Effector memory CD4-positive, alpha-beta T cell (primary cell): ENCODE results near the gene TEKT2.

Experiments used
- DNase-seq, 3 donors: peaks; one replicate each; pipeline ENCODE4 v3.0.0-alpha.2; 2020
- H3K27ac ChIP-seq: 2 replicates; pipeline ENCODE4 v1.7.0; 2013; ENCODE audit warnings: mild to moderate bottlenecking, low read length, moderate library complexity; ENCODE audit not compliant: insufficient read depth, poor library complexity, severe bottlenecking
- H3K27me3 ChIP-seq: replicated peaks from 2 replicates; pipeline ENCODE4 v1.7.0; 2013; ENCODE audit warnings: mild to moderate bottlenecking, low read length; ENCODE audit not compliant: insufficient read depth, control insufficient read depth, poor library complexity, severe bottlenecking
- H3K36me3 ChIP-seq: 2 replicates; pipeline ENCODE4 v1.7.0; 2013; ENCODE audit warnings: mild to moderate bottlenecking, low read length, moderate library complexity; ENCODE audit not compliant: control insufficient read depth, insufficient read depth
- H3K4me1 ChIP-seq: 2 replicates; pipeline ENCODE4 v1.7.0; 2013; ENCODE audit warnings: low read length, mild to moderate bottlenecking; ENCODE audit not compliant: control insufficient read depth, insufficient read depth, poor library complexity, severe bottlenecking
- H3K4me3 ChIP-seq: 2 replicates; pipeline ENCODE4 v1.7.0; 2013; ENCODE audit warnings: low read length, low read depth, mild to moderate bottlenecking; ENCODE audit not compliant: insufficient read depth, poor library complexity, severe bottlenecking
- H3K9me3 ChIP-seq: 2 replicates; pipeline ENCODE4 v1.7.0; 2013; ENCODE audit warnings: mild to moderate bottlenecking, low read length, moderate library complexity; ENCODE audit not compliant: control insufficient read depth
- total RNA-seq, 3 donors: gene quantifications; one replicate each; lab custom pipeline; 2026; lab: John Stamatoyannopoulos, UW

The TEKT2 gene
- total RNA-seq: 0 to 0.17 (median 0.09) reads per million in 3 donors

DNA sequence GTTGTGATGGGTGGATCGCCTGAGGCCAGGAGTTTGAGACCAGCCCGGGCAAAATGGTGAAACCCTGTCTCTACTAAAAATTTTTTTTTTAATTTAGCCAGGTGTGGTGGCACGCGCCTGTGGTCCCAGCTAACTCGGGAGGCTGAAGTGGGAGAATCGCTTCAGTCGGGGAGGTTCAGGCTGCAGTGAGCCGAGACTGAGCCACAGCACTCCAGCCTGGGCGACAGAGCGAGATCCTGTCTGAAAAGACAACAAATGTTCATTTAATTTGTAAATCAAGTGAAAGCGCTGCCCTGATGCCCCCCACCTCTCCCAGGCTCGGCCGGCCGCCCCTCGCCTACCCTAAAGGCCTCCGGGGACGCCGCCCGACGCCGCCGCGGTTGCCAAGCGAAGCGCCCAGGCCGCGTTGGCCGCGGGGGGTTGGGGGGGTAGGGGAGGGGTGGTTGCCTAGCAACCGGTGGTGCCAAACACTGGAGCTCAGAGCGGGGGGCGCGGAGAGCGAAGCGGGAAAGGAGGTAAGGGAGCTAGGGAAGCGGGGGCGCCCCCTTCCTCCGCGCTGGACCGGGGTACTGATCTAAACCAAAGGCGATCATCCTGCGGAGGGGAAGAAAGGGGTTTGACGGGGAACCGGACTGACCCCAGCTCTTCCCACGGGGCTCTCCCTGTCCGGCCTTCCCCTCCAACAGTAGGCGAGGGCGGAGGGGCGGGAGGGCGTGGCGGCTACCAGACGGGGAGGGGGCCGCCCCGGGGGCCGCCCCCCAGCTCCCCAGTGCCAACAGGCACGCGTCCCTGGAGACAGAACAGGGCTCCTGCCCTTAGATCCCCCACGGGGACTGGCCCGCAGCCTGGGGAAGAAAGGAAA, at the start of gene TEKT2:
Gene TEKT2, plus strand, starts transcription at position 460 of the 862 bp plus-strand sequence. CDS start 828 bp downstream, outside the sequence.
- no peak for DNase-seq
- H3K27me3 ChIP-seq: peaks cover 10% of the 10 kb centered on the region
- H3K27ac ChIP-seq: no peak within 1 kb of the TSS
- H3K36me3 ChIP-seq: no peaks in the 10 kb centered on the region
- no peak within 1 kb of the TSS for H3K4me3 ChIP-seq
- no peaks in the 10 kb centered on the region for H3K9me3 ChIP-seq
- H3K4me1 ChIP-seq: peaks cover 9% of the 10 kb centered on the region

DNA sequence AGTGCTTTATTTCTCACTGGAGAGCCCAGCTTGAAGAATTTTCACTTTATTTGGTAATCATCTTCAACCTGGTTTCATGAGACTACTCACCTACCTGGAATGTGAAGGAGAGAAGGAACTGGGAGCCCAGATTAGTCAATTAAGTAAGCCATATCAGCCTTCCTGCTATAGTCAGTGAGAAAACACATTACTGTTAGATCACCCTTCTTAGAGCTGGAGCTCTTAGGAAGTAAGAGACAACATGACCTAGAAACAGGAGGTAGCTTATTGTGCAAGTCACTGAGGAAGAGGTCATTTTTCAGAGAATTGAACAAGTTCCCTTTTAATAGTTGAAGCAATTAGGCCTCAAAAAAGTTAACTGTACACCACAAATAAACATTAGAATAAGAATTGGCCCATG, 49.2 kb upstream of the TEKT2 start:
- DNase-seq: no peak
- no peaks in the 10 kb centered on the region for H3K27me3 ChIP-seq
- H3K27ac ChIP-seq: no peak overlapping the region
- no peak overlapping the region for H3K4me3 ChIP-seq
- no peaks in the 10 kb centered on the region for H3K9me3 ChIP-seq
- no peaks in the 10 kb centered on the region for H3K4me1 ChIP-seq
- H3K36me3 ChIP-seq: peaks cover 21% of the 10 kb centered on the region

DNA sequence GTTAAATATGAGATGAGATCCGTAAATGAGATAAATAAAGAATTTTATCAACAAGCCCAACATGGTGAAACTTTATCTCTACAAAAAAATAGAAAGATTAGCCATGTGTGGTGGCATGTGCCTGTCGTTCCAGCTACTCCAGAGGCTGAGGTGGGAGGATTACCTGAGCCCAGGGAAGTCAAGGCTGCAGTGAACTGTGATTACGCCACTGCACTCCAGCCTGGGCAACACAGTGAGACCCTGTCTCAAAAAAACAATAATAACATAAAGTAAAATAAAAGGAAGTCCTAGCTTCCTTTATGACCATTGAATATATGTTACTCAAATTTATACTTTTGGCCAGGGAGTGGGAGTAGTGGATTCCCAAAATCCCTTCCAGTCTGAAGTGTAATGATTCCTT, 48.7 kb upstream of the TEKT2 start:
- no peaks in the 10 kb centered on the region for H3K4me1 ChIP-seq
- H3K27ac ChIP-seq: no peak overlapping the region
- no peaks in the 10 kb centered on the region for H3K9me3 ChIP-seq
- no peak for DNase-seq
- H3K27me3 ChIP-seq: no peaks in the 10 kb centered on the region
- no peak overlapping the region for H3K4me3 ChIP-seq
- H3K36me3 ChIP-seq: peaks cover 25% of the 10 kb centered on the region

DNA sequence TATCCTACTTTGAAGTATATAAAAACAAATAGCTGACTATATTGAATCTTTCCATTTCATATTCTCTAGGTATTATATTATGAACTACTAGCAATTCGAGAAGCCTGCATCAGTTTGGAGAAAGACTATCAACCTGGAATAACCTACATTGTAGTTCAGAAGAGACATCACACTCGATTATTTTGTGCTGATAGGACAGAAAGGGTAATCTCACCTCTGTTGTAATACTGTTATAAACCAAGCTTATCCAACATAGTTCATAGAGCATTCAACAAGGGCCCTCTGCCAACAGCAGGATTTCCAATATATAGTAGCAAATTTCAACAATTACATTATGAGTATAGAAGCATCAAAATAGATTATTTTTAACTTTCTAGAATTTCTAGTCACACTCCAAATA, 43.7 kb upstream of the TEKT2 start:
- no peaks in the 10 kb centered on the region for H3K4me1 ChIP-seq
- no peak overlapping the region for H3K4me3 ChIP-seq
- DNase-seq: no peak
- no peaks in the 10 kb centered on the region for H3K9me3 ChIP-seq
- H3K36me3 ChIP-seq: peaks cover 35% of the 10 kb centered on the region
- H3K27me3 ChIP-seq: no peaks in the 10 kb centered on the region
- H3K27ac ChIP-seq: no peak overlapping the region

DNA sequence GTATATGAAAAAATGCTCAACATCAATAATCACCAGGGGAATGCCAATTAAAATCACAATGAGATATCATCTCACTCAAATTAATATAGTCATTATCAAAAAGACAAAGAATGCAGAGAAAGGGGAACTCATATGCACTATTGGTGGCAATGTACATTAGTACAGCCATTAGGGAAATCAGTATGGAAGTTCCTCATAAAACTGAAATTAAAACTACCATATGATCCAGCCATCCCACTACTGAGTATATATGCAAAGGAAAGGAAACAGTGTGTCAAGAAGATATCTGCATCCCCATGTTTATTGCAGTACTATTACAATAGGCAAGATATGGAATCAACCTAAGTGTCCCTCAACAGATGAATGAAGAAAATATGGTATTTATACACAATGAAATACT, 32.1 kb upstream of the TEKT2 start:
- Histone ChIP-seq H3K36me3 (peaks cover 10% of the 10 kb centered on the region), H3K9me3 (no peaks in the 10 kb centered on the region), H3K27ac (no peak overlapping the region), H3K27me3 (no peaks in the 10 kb centered on the region), H3K4me1 (no peaks in the 10 kb centered on the region), H3K4me3 (no peak overlapping the region)
- DNase-seq: no peak

GRCh38 chr1:36053978-36054377, 29.9 kb upstream of the TEKT2 start:
- Histone ChIP-seq H3K9me3 (no peaks in the 10 kb centered on the region), H3K27me3 (no peaks in the 10 kb centered on the region), H3K27ac (no peak overlapping the region), H3K4me3 (no peak overlapping the region), H3K4me1 (no peaks in the 10 kb centered on the region), H3K36me3 (peaks cover 15% of the 10 kb centered on the region)
- DNase-seq: no peak

- no peak overlapping the region for H3K4me3 ChIP-seq
Observed at GRCh38 chr1:36055706-36056105, 28.2 kb upstream of the TEKT2 start.

GRCh38 chr1:36062315-36062714, 21.6 kb upstream of the TEKT2 start:
- Histone ChIP-seq H3K4me3 (no peak overlapping the region), H3K36me3 (peaks cover 5% of the 10 kb centered on the region), H3K4me1 (no peaks in the 10 kb centered on the region), H3K27me3 (no peaks in the 10 kb centered on the region), H3K9me3 (no peaks in the 10 kb centered on the region), H3K27ac (no peak overlapping the region)
- no peak for DNase-seq

More at GRCh38 chr1:36055706-36056105, 28.2 kb upstream of the TEKT2 start:
- H3K9me3 ChIP-seq: no peaks in the 10 kb centered on the region
- no peak for DNase-seq
- peaks cover 15% of the 10 kb centered on the region for H3K36me3 ChIP-seq
- H3K27ac ChIP-seq: no peak overlapping the region
- H3K4me1 ChIP-seq: no peaks in the 10 kb centered on the region
- H3K27me3 ChIP-seq: no peaks in the 10 kb centered on the region

DNA sequence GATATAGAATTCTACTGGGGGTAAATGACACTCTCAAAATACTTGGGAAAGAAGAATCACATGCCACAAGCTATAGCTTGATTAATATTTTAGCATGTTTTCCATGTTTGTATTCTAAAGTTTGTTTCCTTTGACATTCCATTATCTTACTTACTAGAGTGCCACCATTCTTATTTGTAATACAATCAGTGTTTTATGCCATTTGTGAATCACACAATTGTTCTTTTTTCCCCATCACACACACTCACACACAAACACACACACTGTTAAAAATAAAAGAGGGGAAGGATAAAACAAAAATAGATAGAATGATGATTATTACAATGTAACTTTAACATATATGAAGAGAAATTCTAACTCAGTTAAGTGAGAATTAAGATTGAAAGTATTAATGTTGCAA, 16.0 kb upstream of the TEKT2 start:
- H3K4me1 ChIP-seq: no peaks in the 10 kb centered on the region
- H3K4me3 ChIP-seq: no peak overlapping the region
- H3K36me3 ChIP-seq: no peaks in the 10 kb centered on the region
- no peaks in the 10 kb centered on the region for H3K9me3 ChIP-seq
- H3K27ac ChIP-seq: no peak overlapping the region
- DNase-seq: no peak
- H3K27me3 ChIP-seq: no peaks in the 10 kb centered on the region

- H3K9me3 ChIP-seq: no peaks in the 10 kb centered on the region
- H3K27me3 ChIP-seq: no peaks in the 10 kb centered on the region
- H3K4me3 ChIP-seq: no peak overlapping the region
- H3K36me3 ChIP-seq: no peaks in the 10 kb centered on the region
- H3K4me1 ChIP-seq: no peaks in the 10 kb centered on the region
- no peak overlapping the region for H3K27ac ChIP-seq
- DNase-seq: no peak
Observed at GRCh38 chr1:36068866-36069265, 15.0 kb upstream of the TEKT2 start.
